Measurements from ENCODE around the gene SYNPR. TPM values are rescaled to one million over a fixed set of nuclear protein-coding genes. Genes with fewer than 3 reads are reported as not detected.
A peak's percentile ranks its signal among the peaks of the same experiment; 100 is the strongest.

SYNPR gene
- total RNA-seq, 2 donors from 2014 or later, result not detected

GRCh38 chr3:63333815-63334214, 55.7 kb downstream of the SYNPR start:
- ATAC-seq (replicated peaks), result no peak
- H3K4me1 Mint-ChIP-seq, result no peaks in the 10 kb centered on the region
- H3K4me3 Mint-ChIP-seq, result no peak overlapping the region
- H3K27ac Mint-ChIP-seq, result no peak overlapping the region
- H3K27me3 Mint-ChIP-seq, result no peaks in the 10 kb centered on the region
- H3K9me3 Mint-ChIP-seq, result no peaks in the 10 kb centered on the region
- no peaks in the 10 kb centered on the region for H3K36me3 Mint-ChIP-seq (ENCODE audit: low read depth)

GRCh38 chr3:63338351-63338750, 60.2 kb downstream of the SYNPR start:
- Mint-ChIP-seq H3K27ac (no peak overlapping the region), H3K27me3 (no peaks in the 10 kb centered on the region), H3K9me3 (no peaks in the 10 kb centered on the region), H3K4me1 (no peaks in the 10 kb centered on the region), H3K4me3 (no peak overlapping the region), H3K36me3 (ENCODE audit: low read depth) (no peaks in the 10 kb centered on the region)
- no peak for ATAC-seq (replicated peaks)

GRCh38 chr3:63343674-63344073, 65.6 kb downstream of the SYNPR start:
- ATAC-seq (replicated peaks), result peak; percentile 58
- no peaks in the 10 kb centered on the region for H3K9me3 Mint-ChIP-seq
- H3K27ac Mint-ChIP-seq, result no peak overlapping the region
- H3K4me3 Mint-ChIP-seq, result no peak overlapping the region
- no peaks in the 10 kb centered on the region for H3K4me1 Mint-ChIP-seq
- no peaks in the 10 kb centered on the region for H3K36me3 Mint-ChIP-seq (ENCODE audit: low read depth)
- peaks cover 4% of the 10 kb centered on the region for H3K27me3 Mint-ChIP-seq

- ATAC-seq (replicated peaks), result no peak
- Mint-ChIP-seq H3K4me1 (no peaks in the 10 kb centered on the region), H3K27me3 (peaks cover 10% of the 10 kb centered on the region), H3K4me3 (no peak overlapping the region), H3K27ac (no peak overlapping the region), H3K36me3 (ENCODE audit: low read depth) (no peaks in the 10 kb centered on the region), H3K9me3 (no peaks in the 10 kb centered on the region)
Observed at GRCh38 chr3:63344661-63345060, 66.6 kb downstream of the SYNPR start.

- Mint-ChIP-seq H3K9me3 (no peaks in the 10 kb centered on the region), H3K27ac (no peak overlapping the region), H3K36me3 (ENCODE audit: low read depth) (no peaks in the 10 kb centered on the region), H3K4me1 (peaks cover 4% of the 10 kb centered on the region), H3K4me3 (no peak overlapping the region), H3K27me3 (peaks cover 18% of the 10 kb centered on the region)
- ATAC-seq (replicated peaks), result peak; percentile 55
Observed at GRCh38 chr3:63349583-63350573, 71.8 kb downstream of the SYNPR start.

- Mint-ChIP-seq H3K9me3 (no peaks in the 10 kb centered on the region), H3K4me3 (no peak overlapping the region), H3K36me3 (ENCODE audit: low read depth) (no peaks in the 10 kb centered on the region), H3K27ac (no peak overlapping the region), H3K27me3 (peaks cover 26% of the 10 kb centered on the region), H3K4me1 (peaks cover 4% of the 10 kb centered on the region)
- ATAC-seq (replicated peaks), result peak; percentile 47
Observed at GRCh38 chr3:63351159-63352007, 73.3 kb downstream of the SYNPR start.

GRCh38 chr3:63352008-63352279, 73.8 kb downstream of the SYNPR start:
- no peak for ATAC-seq (replicated peaks)
- no peaks in the 10 kb centered on the region for H3K9me3 Mint-ChIP-seq
- H3K4me3 Mint-ChIP-seq, result no peak overlapping the region
- peaks cover 26% of the 10 kb centered on the region for H3K27me3 Mint-ChIP-seq
- no peak overlapping the region for H3K27ac Mint-ChIP-seq
- H3K36me3 Mint-ChIP-seq (ENCODE audit: low read depth), result no peaks in the 10 kb centered on the region
- peaks cover 4% of the 10 kb centered on the region for H3K4me1 Mint-ChIP-seq

GRCh38 chr3:63353383-63353782, 75.3 kb downstream of the SYNPR start:
- Mint-ChIP-seq H3K36me3 (ENCODE audit: low read depth) (no peaks in the 10 kb centered on the region), H3K9me3 (no peaks in the 10 kb centered on the region), H3K4me1 (peaks cover 4% of the 10 kb centered on the region), H3K27ac (no peak overlapping the region), H3K4me3 (no peak overlapping the region), H3K27me3 (peaks cover 30% of the 10 kb centered on the region)
- ATAC-seq (replicated peaks), result no peak

- ATAC-seq (replicated peaks), result no peak
- Mint-ChIP-seq H3K4me3 (no peak overlapping the region), H3K27ac (no peak overlapping the region), H3K4me1 (peaks cover 4% of the 10 kb centered on the region), H3K27me3 (peaks cover 26% of the 10 kb centered on the region), H3K36me3 (ENCODE audit: low read depth) (no peaks in the 10 kb centered on the region), H3K9me3 (no peaks in the 10 kb centered on the region)
Observed at GRCh38 chr3:63354160-63354559, 76.1 kb downstream of the SYNPR start.

GRCh38 chr3:63355809-63356208, 77.7 kb downstream of the SYNPR start:
- Mint-ChIP-seq H3K36me3 (ENCODE audit: low read depth) (no peaks in the 10 kb centered on the region), H3K9me3 (peaks cover 4% of the 10 kb centered on the region), H3K27me3 (peaks cover 32% of the 10 kb centered on the region), H3K27ac (no peak overlapping the region), H3K4me1 (peaks cover 4% of the 10 kb centered on the region), H3K4me3 (no peak overlapping the region)
- no peak for ATAC-seq (replicated peaks)

- Mint-ChIP-seq H3K9me3 (peaks cover 5% of the 10 kb centered on the region), H3K27me3 (peaks cover 16% of the 10 kb centered on the region), H3K36me3 (ENCODE audit: low read depth) (no peaks in the 10 kb centered on the region), H3K4me1 (no peaks in the 10 kb centered on the region), H3K27ac (no peak overlapping the region), H3K4me3 (no peak overlapping the region)
- no peak for ATAC-seq (replicated peaks)
Observed at GRCh38 chr3:63364495-63364894, 86.4 kb downstream of the SYNPR start.

- peaks cover 16% of the 10 kb centered on the region for H3K27me3 Mint-ChIP-seq
- no peak overlapping the region for H3K27ac Mint-ChIP-seq
- no peak overlapping the region for H3K4me3 Mint-ChIP-seq
- no peaks in the 10 kb centered on the region for H3K36me3 Mint-ChIP-seq (ENCODE audit: low read depth)
- H3K4me1 Mint-ChIP-seq, result no peaks in the 10 kb centered on the region
- no peak for ATAC-seq (replicated peaks)
- H3K9me3 Mint-ChIP-seq, result peaks cover 5% of the 10 kb centered on the region
Observed at GRCh38 chr3:63364910-63365309, 86.8 kb downstream of the SYNPR start.

- Mint-ChIP-seq H3K4me3 (no peak overlapping the region), H3K9me3 (peaks cover 2% of the 10 kb centered on the region), H3K36me3 (ENCODE audit: low read depth) (no peaks in the 10 kb centered on the region), H3K27me3 (peaks cover 9% of the 10 kb centered on the region), H3K27ac (no peak overlapping the region), H3K4me1 (no peaks in the 10 kb centered on the region)
- no peak for ATAC-seq (replicated peaks)
Observed at GRCh38 chr3:63365671-63366070, 87.6 kb downstream of the SYNPR start.

- Mint-ChIP-seq H3K36me3 (ENCODE audit: low read depth) (no peaks in the 10 kb centered on the region), H3K27ac (no peak overlapping the region), H3K27me3 (peaks cover 7% of the 10 kb centered on the region), H3K4me1 (no peaks in the 10 kb centered on the region), H3K4me3 (no peak overlapping the region), H3K9me3 (no peaks in the 10 kb centered on the region)
- ATAC-seq (replicated peaks), result no peak
Observed at GRCh38 chr3:63370094-63370493, 92.0 kb downstream of the SYNPR start.

GRCh38 chr3:63383040-63383439, 104.9 kb downstream of the SYNPR start:
- H3K9me3 Mint-ChIP-seq, result peaks cover 5% of the 10 kb centered on the region
- no peak overlapping the region for H3K27ac Mint-ChIP-seq
- H3K27me3 Mint-ChIP-seq, result peaks cover 10% of the 10 kb centered on the region
- H3K4me3 Mint-ChIP-seq, result no peak overlapping the region
- no peaks in the 10 kb centered on the region for H3K4me1 Mint-ChIP-seq
- no peaks in the 10 kb centered on the region for H3K36me3 Mint-ChIP-seq (ENCODE audit: low read depth)
- ATAC-seq (replicated peaks), result no peak

All from activated T-helper 17 cell treated with anti-CD3 and anti-CD28 coated beads, Interleukin-2, amount 50 U/mL, for 72 hours (primary cell).